DMS153 treated with DMSO at 0.1 percent for 48 hours (cell line): ENCODE measurements around the gene GPR108.

ENCODE experiments used
- DNase-seq: peaks from one replicate; lab custom pipeline; 2025; ENCODE audit not compliant: unreplicated experiment; lab: John Stamatoyannopoulos, UW

Gene GPR108

DNA sequence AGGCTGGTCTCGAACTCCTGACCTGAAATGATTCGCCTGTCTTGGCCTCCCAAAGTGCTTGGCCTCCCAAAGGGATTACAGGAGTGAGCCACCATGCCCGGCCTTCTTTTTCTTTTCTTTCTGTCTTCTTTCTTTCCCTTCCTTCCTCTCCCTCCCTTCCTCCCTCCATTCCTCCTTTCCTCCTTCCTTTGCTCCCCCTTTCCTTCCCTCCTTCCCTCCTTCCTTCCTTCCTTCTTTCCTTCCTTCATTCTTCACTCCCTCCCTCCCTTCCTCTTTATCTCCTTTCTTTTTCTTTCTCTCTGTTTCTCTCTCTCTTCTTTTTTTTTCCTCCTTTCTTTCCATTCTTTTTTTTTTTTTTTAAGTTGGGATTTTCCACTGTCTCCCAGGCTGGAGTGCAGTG is 29.0 kb downstream of the GPR108 start:
- no peak for DNase-seq

DNA sequence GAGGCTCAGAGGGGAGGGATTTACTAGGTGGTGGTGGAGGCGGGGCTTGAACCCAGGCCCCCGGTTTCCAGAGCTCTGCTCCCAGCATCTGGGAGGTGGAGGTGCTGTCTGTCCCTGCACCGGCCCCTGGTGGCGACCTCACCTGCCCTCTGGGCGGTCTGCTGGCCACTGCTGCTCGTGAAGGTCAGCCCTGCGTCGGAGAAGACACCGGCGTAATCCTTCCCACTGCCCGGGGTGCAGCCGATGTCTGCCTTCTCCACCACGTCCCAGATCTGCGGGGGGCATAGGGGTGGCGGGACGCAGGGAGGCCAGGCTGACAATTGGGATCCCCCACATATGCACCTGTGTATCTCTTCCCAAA is 29.7 kb downstream of the GPR108 start:
- no peak for DNase-seq

DNA sequence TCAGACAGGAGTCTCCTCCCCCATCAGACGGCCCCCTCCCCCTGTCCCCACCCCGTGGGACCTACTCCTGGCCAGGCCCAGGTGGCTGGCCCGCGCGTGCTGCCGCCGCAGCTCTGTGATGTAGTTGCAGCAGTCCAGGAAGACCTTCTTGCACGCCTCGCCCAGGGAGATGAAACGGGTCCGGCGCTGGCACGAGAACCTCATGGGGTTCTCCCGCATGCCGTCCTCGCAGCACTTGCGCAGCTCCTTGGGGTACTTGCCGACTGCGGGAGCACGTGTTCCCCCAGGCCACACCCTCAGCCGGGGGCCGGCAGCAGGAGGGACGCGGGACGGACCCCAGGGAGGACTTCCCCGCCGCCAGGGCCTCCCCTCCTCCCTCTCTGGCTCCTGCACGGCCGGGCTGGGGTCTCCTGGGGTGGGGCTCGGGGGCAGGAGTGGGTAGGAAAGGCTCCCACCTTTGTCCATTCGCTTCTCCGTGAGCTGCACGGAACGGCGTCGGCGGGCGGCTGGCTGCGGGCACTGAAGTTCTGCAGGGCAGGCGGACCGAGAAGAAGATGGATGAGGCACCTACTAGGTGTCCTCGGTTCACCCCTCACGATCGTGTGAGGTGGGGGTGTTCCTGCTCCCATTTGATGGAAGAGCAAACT is 30.2 kb downstream of the GPR108 start:
- DNase-seq: no peak

DNA sequence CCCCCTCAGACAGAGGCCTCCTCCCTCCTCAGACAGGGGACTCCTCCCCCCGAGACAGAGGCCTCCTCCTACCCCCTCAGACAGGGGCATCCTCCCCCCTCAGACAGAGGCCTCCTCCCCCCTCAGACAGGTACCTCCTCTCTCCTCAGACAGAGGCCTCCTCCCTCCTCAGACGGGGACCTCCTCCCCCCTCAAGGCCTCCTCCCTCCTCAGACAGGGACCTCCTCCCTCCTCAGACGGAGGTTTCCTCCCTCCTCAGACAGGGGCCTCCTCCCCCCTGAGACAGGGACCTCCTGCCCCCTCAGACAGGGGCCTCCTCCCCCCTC is 30.8 kb downstream of the GPR108 start:
- DNase-seq: no peak

DNA sequence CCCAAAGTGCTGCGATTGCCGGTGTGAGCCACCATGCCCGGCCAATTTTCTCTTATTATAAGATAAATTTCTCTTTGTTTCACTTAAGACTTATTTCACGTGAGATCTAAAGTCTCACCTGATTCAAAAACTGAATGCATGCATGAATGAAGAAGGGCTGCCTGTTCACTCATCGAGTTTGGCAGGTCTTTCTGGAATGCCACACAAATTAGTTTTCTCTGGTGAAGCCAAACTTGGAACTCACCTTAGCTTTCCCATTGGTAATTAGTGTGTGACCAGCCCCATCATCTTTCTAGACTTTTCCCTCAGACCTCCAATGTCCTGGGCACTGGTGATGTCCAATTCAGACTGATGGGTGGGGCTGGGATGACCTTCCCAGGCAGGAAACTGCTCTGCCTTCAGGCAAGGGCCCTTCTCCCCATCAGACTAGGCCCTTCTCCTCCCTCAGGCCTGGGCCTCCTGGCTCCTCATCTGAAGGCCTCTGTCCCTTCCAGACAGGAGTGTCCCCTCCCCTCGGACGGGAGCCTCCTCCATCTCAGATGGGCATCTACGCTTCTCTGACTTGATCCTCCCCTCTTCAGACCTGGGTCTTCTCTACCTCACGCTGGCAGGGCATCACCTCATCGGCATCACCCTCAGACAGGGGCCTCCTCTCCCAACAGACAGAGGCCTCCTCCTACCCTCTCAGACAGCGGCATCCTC is 31.3 kb downstream of the GPR108 start:
- DNase-seq: no peak

GRCh38 chr19:6700586-6701316 is 36.6 kb downstream of the GPR108 start:
- no peak for DNase-seq

DNA sequence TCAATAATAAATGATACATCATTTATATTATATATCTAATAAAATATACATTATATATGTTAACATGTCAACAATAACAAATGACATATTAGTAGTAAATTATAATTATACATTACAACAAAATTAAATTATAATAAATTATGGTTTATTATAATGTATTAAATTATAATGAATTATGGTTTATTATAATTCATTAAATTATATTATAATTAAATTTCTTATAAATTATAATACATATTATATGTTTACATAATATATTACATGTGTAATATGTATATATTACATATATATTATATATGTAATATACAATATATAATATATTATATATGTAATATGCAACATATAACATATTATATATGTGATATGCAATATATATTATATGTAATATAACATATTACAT is 37.4 kb downstream of the GPR108 start:
- no peak for DNase-seq

DNA sequence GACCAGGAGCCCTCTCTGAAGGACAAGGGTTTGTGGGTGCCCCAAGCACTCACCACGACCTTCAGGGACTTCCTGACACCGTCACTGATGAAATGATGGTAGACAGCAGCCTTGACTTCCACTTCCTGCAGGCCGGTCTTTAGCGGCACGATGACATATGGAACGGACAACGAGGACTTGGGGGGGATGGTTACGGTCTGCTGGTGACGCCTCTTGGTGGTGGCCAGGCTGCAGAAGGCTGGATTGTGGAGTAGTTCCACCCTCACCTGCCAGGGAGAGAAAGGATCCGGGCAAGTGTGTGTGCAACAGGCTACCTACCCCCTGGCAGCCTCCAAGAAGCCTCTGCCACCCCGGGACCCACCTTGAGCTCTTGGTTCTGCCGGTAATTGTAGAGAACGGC is 40.1 kb downstream of the GPR108 start:
- DNase-seq: no peak

- DNase-seq: no peak
Observed at GRCh38 chr19:6696239-6696820, 41.0 kb downstream of the GPR108 start.

GRCh38 chr19:6694147-6694815 is 43.1 kb downstream of the GPR108 start:
- DNase-seq: no peak

DNA sequence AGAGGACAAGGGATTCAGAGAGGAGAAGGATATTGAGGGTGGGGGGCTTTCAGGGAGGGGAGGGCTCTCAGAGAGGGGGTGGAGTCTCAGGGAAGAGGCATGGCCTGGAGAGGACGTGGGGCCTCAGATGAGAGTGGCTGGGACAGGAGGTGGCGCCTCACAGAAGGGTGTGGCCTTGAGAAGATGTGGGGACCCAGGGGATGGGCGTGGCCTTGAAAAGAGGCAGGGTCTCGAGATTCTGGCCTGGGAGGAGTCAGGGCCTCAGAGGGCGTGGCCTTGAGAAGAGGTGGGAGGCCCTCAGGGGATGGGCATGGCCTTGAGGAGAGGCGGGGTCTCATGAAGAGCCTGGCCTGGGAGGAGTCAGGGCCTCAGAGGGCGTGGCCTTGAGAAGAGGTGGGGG is 43.7 kb downstream of the GPR108 start:
- no peak for DNase-seq

DNA sequence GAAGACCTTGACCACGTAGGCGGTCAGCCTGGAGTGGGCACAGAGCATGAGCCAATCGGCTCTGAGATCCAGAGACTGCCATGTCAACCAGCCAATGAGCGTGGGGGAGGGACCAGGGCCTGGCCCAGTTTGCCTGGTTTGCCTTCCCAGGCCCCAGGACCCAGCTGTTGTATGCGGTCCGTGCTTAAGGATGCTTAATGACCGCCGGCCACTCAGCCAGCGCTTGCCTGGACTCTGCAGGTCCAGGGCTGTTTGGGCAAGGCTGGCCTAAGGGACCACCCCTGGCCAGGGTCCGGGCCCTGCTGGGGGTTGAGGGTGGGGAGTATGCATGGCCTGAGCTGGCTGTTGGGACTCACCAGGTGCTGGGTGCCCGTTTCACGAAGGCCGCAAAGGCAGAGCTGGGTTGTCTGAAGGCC is 44.3 kb downstream of the GPR108 start:
- DNase-seq: no peak

GRCh38 chr19:6692027-6692426 is 45.4 kb downstream of the GPR108 start:
- no peak for DNase-seq

GRCh38 chr19:6691342-6691741 is 46.0 kb downstream of the GPR108 start:
- DNase-seq: no peak

DNA sequence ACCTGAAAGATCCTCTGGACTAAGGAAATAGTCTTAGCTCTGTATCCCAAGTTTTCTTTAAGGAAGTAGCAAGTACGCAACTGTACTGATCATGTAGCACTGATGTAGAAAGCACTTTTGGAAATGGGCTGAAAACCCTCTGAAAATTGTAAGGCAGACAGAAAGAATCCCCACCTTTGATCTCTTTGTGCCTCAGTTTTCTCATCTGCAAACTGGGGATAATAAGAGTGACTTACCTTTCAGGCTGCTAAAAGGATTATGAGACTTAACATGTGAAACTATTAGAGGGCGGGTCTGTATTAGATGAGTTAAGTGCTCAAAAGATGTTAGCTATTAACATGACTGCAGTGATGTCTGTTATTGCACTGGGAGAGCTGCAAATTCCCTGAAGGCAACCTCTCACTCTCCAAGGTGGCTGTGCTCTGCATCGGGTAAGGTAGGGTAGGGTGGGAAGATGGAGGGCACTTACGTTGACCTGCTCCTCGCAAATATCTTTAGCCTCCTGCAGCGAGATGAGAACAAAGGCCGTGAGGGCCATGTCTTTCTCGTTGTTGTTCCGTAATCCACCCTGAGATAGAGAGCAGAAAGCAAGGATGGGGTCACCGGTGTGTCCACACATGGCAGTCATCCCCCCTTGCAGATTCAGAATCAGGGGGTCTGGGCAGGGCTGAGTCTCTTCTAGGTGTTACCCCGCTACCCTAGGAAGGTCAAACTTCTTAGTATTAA is 47.1 kb downstream of the GPR108 start:
- DNase-seq: no peak

DNA sequence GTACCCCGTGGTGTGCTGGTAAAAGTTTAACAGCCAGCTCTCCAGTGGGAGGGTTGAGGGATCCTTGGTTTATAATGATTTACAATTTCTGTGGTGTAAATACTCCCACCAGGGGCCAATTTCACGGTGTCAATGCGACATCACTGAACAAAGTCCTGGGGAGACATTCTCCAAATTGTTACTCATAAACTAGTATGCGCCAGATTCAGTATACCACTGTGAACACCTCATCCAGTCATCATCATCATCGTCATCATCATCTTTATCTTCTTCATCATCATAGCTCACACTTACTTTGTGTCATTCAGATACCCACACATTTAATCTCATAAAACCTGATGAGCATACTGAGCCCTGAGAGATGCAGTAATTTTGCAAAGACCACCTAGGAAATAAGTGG is 50.3 kb downstream of the GPR108 start:
- no peak for DNase-seq

DNA sequence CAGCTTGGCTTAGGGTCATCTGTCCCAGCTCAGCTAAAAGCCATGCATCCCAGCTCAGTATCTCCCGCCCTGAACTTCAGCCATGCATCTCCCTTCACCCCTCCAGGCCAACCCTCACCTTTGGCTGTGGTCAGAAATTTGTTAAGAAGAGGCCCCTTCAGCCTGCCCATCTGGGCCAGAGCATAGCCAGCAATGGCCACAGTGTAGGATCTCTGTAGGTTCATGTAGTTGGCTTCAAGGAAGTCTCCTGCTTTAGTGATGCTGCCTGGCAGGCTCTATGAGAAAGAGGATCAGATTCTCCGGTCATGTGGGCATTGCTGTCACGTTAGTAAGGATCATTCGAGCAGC is 50.8 kb downstream of the GPR108 start:
- no peak for DNase-seq

- no peak for DNase-seq
Observed at GRCh38 chr19:6685962-6686627, 51.3 kb downstream of the GPR108 start.

GRCh38 chr19:6685482-6685881 is 51.9 kb downstream of the GPR108 start:
- DNase-seq: no peak

GRCh38 chr19:6683971-6684370 is 53.4 kb downstream of the GPR108 start:
- DNase-seq: no peak
